Transverse colon (tissue), 4 donors: Measurements from ENCODE around the gene RAD23B. TPM values are rescaled to one million over a fixed set of nuclear protein-coding genes. Genes with fewer than 3 reads are reported as not detected.
A peak's percentile ranks its signal among the peaks of the same experiment; 100 is the strongest.
"Not testable (repeated sequence)": the region's sequence is repeated elsewhere in the genome, so short reads cannot be mapped to it uniquely, and the experiment has no call there.

Source experiments
- DNase-seq: peaks from one replicate; pipeline ENCODE4 v3.0.0-alpha.2; 2019
- H3K27ac ChIP-seq, 4 donors: fragments of 200-600 bp; sonication (generic); 2 replicates each; pipeline ENCODE4 v1.5.1; 2016 to 2018; ENCODE audit warnings: inconsistent platforms in 4 of 4
- H3K27me3 ChIP-seq: fragments of 200-600 bp; sonication (generic); 2 replicates; pipeline ENCODE4 v1.5.1; 2017; ENCODE audit warnings: inconsistent platforms
- H3K36me3 ChIP-seq, 4 donors: fragments of 200-600 bp; sonication (generic); 2 replicates each; pipeline ENCODE4 v1.5.1; 2017 to 2019; ENCODE audit warnings: inconsistent platforms in 4 of 4
- H3K4me1 ChIP-seq, 4 donors: fragments of 200-600 bp; sonication (generic); 2 replicates each; pipeline ENCODE4 v1.5.1; 2017 to 2020; ENCODE audit warnings: inconsistent platforms in 4 of 4
- H3K4me3 ChIP-seq, 4 donors: fragments of 200-600 bp; sonication (generic); 1 replicate in 1 of 4; 2 replicates in 3 of 4; pipeline versions ENCODE4 v1.5.1 to v1.6.1; 2017 to 2019; ENCODE audit warnings: inconsistent platforms in 4 of 4
- H3K9me3 ChIP-seq, 2 donors: fragments of 200-600 bp; sonication (generic); 2 replicates each; pipeline ENCODE4 v1.5.1; 2017 to 2019; ENCODE audit warnings: inconsistent platforms in 2 of 2
- CTCF ChIP-seq, 5 experiments: fragments of 200-600 bp in 3 of 5; fragments of 450-650 bp in 2 of 5; sonication (generic) in 3 of 5; IDR thresholded peaks; 1 replicate in 2 of 5; 2 replicates in 3 of 5; pipeline ENCODE4 v1.5.1; 2016 to 2017; ENCODE audit warnings: antibody characterized with exemption in 5 of 5, inconsistent platforms in 3 of 5, mild to moderate bottlenecking in 2 of 5, moderate library complexity in 1 of 5
- EP300 ChIP-seq: sonication (generic); formaldehyde crosslinking; IDR thresholded peaks from one replicate; pipeline ENCODE4 v1.6.1; 2017; ENCODE audit warnings: antibody characterized with exemption, low read depth
- POLR2A ChIP-seq: fragments of 450-650 bp; IDR thresholded peaks from one replicate; pipeline ENCODE4 v1.6.1; 2016; ENCODE audit warnings: antibody characterized with exemption, mild to moderate bottlenecking, moderate library complexity
- POLR2AphosphoS5 ChIP-seq, 3 donors: sonication (generic); formaldehyde crosslinking; IDR thresholded peaks; one replicate each; pipeline ENCODE4 v1.6.1; 2016; ENCODE audit warnings: antibody characterized with exemption in 3 of 3
- WGBS, 2 donors: methylation state at CpG; one replicate each; pipeline ENCODE4 v1.1.5; 2018; ENCODE audit warnings: low coverage in 1 of 2; 5-methylcytosine and 5-hydroxymethylcytosine counted together
- in situ Hi-C, 4 donors: fragments of 200-750 bp; cut with MboI; loops; one replicate each; pipeline versions ENCODE4 v1.15.0 to v1.15.1; 2017; ENCODE audit warnings: low sequenced_read_pairs in 3 of 4, low pct_ligation_motif_present in 1 of 4, low pct_unique_long_range_greater_than_20kb in 1 of 4
- intact Hi-C: fragments of 100-400 bp; cut with DNase I; formaldehyde crosslinking; loops from one replicate; pipeline ENCODE4 v1.15.1; 2023; ENCODE audit warnings: low total_unique reads
- total RNA-seq, 4 donors: library from RNA; depleted of rRNA; stranded (reverse); fragments of >200 nt; gene quantifications; one replicate each; pipeline ENCODE4 v1.1.0, GENCODE V29; 2016

RAD23B gene
- total RNA-seq, 4 donors from 2014 or later, result 41.8 to 75.2 (median 54.9) TPM

- 74 to 76% methylated on average over 4 of the region's 4 CpGs for WGBS, 2 donors
- intact Hi-C loops, result no loop called here
- Histone ChIP-seq H3K9me3 (no peaks in the 10 kb centered on the region), H3K27me3 (no peaks in the 10 kb centered on the region), H3K4me3 (no peak overlapping the region), H3K27ac (no peak overlapping the region), H3K4me1 (peaks cover 15 to 59% (median 31%) of the 10 kb centered on the region in 4 donors), H3K36me3 (no peaks in the 10 kb centered on the region)
- no peak for DNase-seq
- in situ Hi-C loops, result no loop called here
- TF ChIP-seq EP300 (no peak), CTCF (IDR thresholded peaks at IDR 0.05) (no peak), POLR2AphosphoS5 (IDR thresholded peaks at IDR 0.05) (no peak), POLR2A (no peak)
Observed at GRCh38 chr9:107294756-107295155, 11.7 kb downstream of the RAD23B start.

- H3K9me3 ChIP-seq, result no peaks in the 10 kb centered on the region
- H3K4me1 ChIP-seq, result peaks cover 5 to 56% (median 21%) of the 10 kb centered on the region in 4 donors
- in situ Hi-C loops (no loop called here), intact Hi-C loops (no loop called here)
- DNase-seq, result no peak
- no peaks in the 10 kb centered on the region for H3K27me3 ChIP-seq
- TF ChIP-seq POLR2A, result no peak
- TF ChIP-seq EP300, result no peak
- no peak for TF ChIP-seq CTCF (IDR thresholded peaks at IDR 0.05)
- TF ChIP-seq POLR2AphosphoS5 (IDR thresholded peaks at IDR 0.05), result no peak
- no peaks in the 10 kb centered on the region for H3K36me3 ChIP-seq
- 0 to 26% methylated on average over 1 of the region's 1 CpG for WGBS, 2 donors
- H3K27ac ChIP-seq, result no peak overlapping the region
- H3K4me3 ChIP-seq, result no peak overlapping the region
Observed at GRCh38 chr9:107295995-107296394, 12.9 kb downstream of the RAD23B start.

GRCh38 chr9:107296592-107296991, 13.5 kb downstream of the RAD23B start:
- H3K36me3 ChIP-seq, H3K27me3 ChIP-seq, H3K4me3 ChIP-seq, H3K9me3 ChIP-seq, intact Hi-C loops, H3K27ac ChIP-seq, in situ Hi-C loops, DNase-seq: not testable (repeated sequence)
- H3K4me1 ChIP-seq, result peaks cover 5 to 50% (median 15%) of the 10 kb centered on the region in 4 donors
- 94 to 97% methylated on average over 6 to 8 of the region's 8 CpGs for WGBS, 2 donors

- H3K4me3 ChIP-seq, result no peak overlapping the region
- in situ Hi-C loops, result no loop called here
- peaks cover 0 to 17% (median 3%) of the 10 kb centered on the region in 4 donors for H3K36me3 ChIP-seq
- H3K4me1 ChIP-seq, result peaks cover 5 to 34% (median 9%) of the 10 kb centered on the region in 4 donors
- no peaks in the 10 kb centered on the region for H3K27me3 ChIP-seq
- TF ChIP-seq CTCF (IDR thresholded peaks at IDR 0.05) (peak in 1 of 5 experiments; percentile 8), EP300 (no peak)
- 30 to 56% methylated on average over 1 of the region's 1 CpG for WGBS, 2 donors
- no peaks in the 10 kb centered on the region for H3K9me3 ChIP-seq
- intact Hi-C loops, result no loop called here
- DNase-seq, result no peak
- H3K27ac ChIP-seq, result no peak overlapping the region
Observed at GRCh38 chr9:107299437-107299836, 16.4 kb downstream of the RAD23B start.

- WGBS, 2 donors, result 67 to 85% methylated on average over 1 to 2 of the region's 2 CpGs
- H3K9me3 ChIP-seq, result no peaks in the 10 kb centered on the region
- no peaks in the 10 kb centered on the region for H3K4me1 ChIP-seq
- no peak overlapping the region for H3K4me3 ChIP-seq
- DNase-seq, result no peak
- intact Hi-C loops (no loop called here), in situ Hi-C loops (no loop called here)
- no peaks in the 10 kb centered on the region for H3K27me3 ChIP-seq
- no peak for TF ChIP-seq EP300
- no peak for TF ChIP-seq POLR2AphosphoS5 (IDR thresholded peaks at IDR 0.05)
- TF ChIP-seq POLR2A, result no peak
- TF ChIP-seq CTCF (IDR thresholded peaks at IDR 0.05), result no peak
- no peak overlapping the region for H3K27ac ChIP-seq
- peaks cover 0 to 38% (median 12%) of the 10 kb centered on the region in 4 donors for H3K36me3 ChIP-seq
Observed at GRCh38 chr9:107306308-107306707, 23.2 kb downstream of the RAD23B start.
